ENCODE results near the gene ANGPTL4.
"Not testable (repeated sequence)": the region's sequence is repeated elsewhere in the genome, so short reads cannot be mapped to it uniquely, and the experiment has no call there.

Gene ANGPTL4

DNA sequence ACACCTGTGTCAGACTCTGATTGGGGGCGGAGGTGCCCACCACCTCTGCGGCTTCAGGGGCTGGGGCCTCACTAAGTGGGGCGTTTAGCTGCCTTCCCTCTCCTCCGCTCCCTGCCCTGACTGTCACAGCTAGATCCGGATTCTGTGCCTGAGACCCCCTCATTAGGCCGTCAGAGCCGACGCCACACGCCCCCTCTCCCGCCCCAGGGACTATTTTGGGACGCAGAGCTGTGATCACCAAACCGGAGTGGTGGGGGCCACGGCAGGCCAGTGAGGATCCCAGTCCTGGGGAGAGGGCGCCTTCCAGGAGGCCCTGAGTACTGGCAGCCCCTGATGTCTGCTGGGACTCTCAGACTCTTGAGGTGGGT, 21.7 kb upstream of the ANGPTL4 start:
- POLR2A ChIA-PET: no interaction called here
- no peak for DNase-seq (ENCODE audit: extremely low spot score)
- CTCF ChIA-PET: no interaction called here
- TF ChIP-seq LEF1 (IDR thresholded peaks at IDR 0.05; ENCODE audit: borderline replicate concordance) (no peak), FOXA1 (IDR thresholded peaks at IDR 0.05) (no peak), HDGF (IDR thresholded peaks at IDR 0.05; ENCODE audit: borderline replicate concordance) (no peak), BHLHE40 (IDR thresholded peaks at IDR 0.05; ENCODE audit: borderline replicate concordance) (no peak), ELF4 (IDR thresholded peaks at IDR 0.05) (no peak)

DNA sequence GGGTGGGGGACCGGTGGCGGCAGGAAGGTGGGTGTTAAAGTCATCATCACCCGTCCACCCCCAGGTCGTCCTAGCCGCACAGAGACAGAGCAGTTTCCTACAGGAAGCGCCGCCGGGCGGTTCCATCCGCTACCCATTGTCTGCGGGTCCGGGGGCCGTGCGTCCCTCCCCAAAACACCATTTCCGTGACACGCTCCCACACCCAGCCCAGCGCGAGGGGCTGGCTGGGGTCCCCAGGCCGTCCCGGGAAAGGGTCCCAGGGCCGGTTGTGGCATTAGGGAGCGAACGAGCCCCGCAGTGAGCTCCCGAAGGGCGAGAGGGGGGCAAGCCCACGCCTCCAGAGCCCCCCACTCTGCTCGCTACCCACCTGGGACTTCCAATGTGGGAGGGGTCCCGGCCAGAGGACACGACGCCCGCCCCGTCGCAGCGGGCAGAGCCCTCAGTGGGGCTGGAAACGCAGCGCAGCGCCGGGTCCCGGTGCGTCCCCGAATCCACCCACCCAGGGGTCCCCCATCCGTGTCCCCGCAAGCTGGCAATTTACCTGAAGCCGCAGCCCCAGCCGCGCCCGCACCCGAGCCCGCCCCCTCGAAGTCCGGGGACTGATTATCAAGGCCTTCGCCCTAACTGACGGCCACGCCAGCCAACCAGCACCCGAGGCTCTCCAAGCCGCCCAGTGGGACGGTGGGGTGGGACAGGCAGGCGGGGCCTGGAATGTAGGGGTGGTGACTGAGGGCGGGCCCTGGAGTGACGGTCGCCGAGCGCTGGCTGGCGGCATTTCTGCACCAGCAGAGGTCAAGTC, 21.1 kb upstream of the ANGPTL4 start, which contains the start of gene KANK3:
Gene KANK3, minus strand, starts transcription at position 579 of the 799 bp plus-strand sequence. CDS start 5,434 bp downstream, outside the sequence.
- peak; percentile 98 for DNase-seq (ENCODE audit: extremely low spot score)
- TF ChIP-seq LEF1 (IDR thresholded peaks at IDR 0.05; ENCODE audit: borderline replicate concordance) (no peak), L3MBTL2 (conservative IDR thresholded peaks at IDR 0.05) (0 out of 2 replicates have a peak, but pooled peaks have one; percentile 27), NFRKB (IDR thresholded peaks at IDR 0.05) (no peak)
- TF ChIP-seq, protein P1, sequence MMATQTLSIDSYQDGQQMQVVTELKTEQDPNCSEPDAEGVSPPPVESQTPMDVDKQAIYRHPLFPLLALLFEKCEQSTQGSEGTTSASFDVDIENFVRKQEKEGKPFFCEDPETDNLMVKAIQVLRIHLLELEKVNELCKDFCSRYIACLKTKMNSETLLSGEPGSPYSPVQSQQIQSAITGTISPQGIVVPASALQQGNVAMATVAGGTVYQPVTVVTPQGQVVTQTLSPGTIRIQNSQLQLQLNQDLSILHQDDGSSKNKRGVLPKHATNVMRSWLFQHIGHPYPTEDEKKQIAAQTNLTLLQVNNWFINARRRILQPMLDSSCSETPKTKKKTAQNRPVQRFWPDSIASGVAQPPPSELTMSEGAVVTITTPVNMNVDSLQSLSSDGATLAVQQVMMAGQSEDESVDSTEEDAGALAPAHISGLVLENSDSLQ (IDR thresholded peaks at IDR 0.05): peak; percentile 99
- CTCF ChIA-PET: no interaction called here
- POLR2A ChIA-PET: interaction anchor here (1.3 kb wide), 1 partner anchor 47 kb away, joined by 4 read pairs; the partner anchor contains the start of gene RAB11B

DNA sequence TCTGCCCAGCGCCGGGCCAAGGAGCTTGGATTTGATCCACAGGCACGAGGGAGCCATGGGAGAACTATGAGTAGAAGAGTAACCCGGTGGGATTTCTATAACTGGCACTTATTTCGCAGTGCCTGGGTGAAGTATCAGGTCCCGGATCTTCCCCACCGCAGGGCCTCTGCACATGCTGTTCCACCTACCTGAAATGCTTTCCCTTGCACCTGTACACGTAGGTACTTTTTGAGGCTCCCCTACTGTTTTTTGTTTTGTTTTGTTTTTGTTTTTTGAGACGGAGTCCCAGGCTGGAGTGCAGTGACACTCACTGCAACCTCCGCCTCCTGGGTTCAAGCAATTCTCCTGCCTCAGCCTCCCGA, 20.5 kb upstream of the ANGPTL4 start:
- DNase-seq (ENCODE audit: extremely low spot score): no peak
- POLR2A ChIA-PET: interaction anchor here (1.3 kb wide), 1 partner anchor 47 kb away, joined by 4 read pairs; the partner anchor contains the start of gene RAB11B
- TF ChIP-seq ARNT (IDR thresholded peaks at IDR 0.05): no peak
- no peak for TF ChIP-seq BHLHE40 (IDR thresholded peaks at IDR 0.05; ENCODE audit: borderline replicate concordance)
- no peak for TF ChIP-seq CTBP1 (IDR thresholded peaks at IDR 0.05; ENCODE audit: borderline replicate concordance)
- no peak for TF ChIP-seq ELF4 (IDR thresholded peaks at IDR 0.05)
- TF ChIP-seq SUZ12 (IDR thresholded peaks at IDR 0.05): no peak
- TF ChIP-seq LEF1 (IDR thresholded peaks at IDR 0.05; ENCODE audit: borderline replicate concordance): no peak
- TF ChIP-seq FOXA1 (IDR thresholded peaks at IDR 0.05): no peak
- no peak for TF ChIP-seq NFRKB (IDR thresholded peaks at IDR 0.05)
- TF ChIP-seq HDGF (IDR thresholded peaks at IDR 0.05; ENCODE audit: borderline replicate concordance): no peak
- TF ChIP-seq L3MBTL2 (conservative IDR thresholded peaks at IDR 0.05): no peak
- no peak for TF ChIP-seq SP1 (IDR thresholded peaks at IDR 0.05)
- CTCF ChIA-PET: no interaction called here

DNA sequence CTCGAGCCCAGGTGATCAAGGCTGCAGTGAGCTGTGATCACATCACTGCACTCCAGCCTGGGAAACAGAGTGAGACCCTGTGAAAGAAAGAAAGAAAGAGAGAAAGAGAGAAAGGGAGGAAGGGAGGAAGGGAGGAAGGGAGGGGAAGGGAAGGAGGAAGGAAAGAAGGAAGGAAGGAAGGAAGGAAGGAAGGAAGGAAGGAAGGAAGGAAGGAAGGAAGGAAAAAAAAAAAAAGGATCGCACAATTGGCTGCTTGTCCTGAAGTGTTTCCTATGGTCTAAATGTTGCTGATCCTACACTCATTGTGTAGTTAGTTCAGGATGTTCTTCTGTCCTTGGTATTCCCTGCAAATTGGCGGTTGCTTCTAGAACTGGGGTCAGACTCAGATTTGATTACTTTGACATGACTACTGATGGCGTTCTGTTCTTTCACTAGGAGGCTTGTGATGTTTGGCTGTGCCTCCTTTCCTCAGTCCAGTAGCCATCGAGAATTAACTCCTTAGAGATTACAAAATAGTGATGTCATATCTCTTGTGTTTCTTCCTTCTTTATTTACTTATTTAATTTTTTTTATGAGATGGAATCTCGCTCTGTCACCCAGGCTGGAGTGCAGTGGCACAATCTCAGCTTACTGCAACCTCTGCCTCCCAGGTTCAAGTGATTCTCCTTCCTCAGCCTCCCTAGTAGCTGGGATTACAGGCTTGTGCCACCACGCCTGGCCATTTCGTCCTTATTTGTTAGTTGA, 14.2 kb upstream of the ANGPTL4 start:
- POLR2A ChIA-PET: interaction anchor here (0.7 kb wide), 1 partner anchor 32 kb away, joined by 3 read pairs; no protein-coding TSS in a partner anchor

DNA sequence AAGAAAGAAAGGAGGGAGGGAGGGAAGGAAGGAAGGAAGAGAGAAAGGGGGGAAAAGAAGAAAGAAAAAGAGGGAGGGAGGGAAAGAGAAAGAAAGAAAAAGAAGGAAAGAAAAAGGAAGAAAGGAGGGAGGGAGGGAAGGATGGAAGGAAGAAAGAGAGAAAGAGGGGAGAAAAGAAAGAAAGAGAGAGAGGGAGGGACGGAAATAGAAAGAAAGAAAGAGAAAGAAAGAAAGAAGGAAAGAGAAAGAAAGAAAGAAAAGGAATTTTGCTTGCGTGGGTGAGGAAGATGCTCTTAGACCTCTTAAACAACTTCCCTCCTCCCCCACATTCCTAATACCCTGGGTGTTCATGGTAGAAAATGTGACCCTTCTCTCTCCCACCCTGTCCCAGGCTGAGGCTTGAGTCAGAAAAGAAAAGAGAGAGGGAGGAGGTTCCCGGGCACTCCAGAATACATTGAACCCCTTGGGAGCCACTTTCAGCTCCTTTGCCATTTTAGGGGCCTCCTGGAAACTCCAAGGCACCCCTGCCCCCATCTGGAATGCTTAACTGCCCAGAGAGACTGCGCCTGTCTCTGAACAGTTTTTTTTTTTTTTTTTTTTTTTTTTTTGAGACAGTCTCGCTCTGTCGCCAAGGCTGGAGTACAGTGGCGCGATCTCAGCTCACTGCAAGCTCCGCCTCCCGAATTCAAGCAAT, 11.7 kb upstream of the ANGPTL4 start:
- DNase-seq (ENCODE audit: extremely low spot score): peak; percentile 4
- ChIA-PET CTCF (interaction anchor here (1.0 to 1.6 kb wide), 3 partner anchors 16 to 226 kb away, joined by 3 to 6 read pairs (median 4); no protein-coding TSS in a partner anchor), POLR2A (interaction anchor here (0.8 to 1.9 kb wide), 5 partner anchors 31 to 154 kb away, joined by 3 to 9 read pairs (median 4); partner anchors contain the start of genes NDUFA7, RAB11B and RPS28)
- no peak for TF ChIP-seq ELF4 (IDR thresholded peaks at IDR 0.05)
- no peak for TF ChIP-seq NFRKB (IDR thresholded peaks at IDR 0.05)
- TF ChIP-seq ZNF384 (IDR thresholded peaks at IDR 0.05): peak; percentile 86

More for the DNA sequence above, 14.2 kb upstream of the ANGPTL4 start:
- CTCF ChIA-PET; DNase-seq (ENCODE audit: extremely low spot score): not testable (repeated sequence)

DNA sequence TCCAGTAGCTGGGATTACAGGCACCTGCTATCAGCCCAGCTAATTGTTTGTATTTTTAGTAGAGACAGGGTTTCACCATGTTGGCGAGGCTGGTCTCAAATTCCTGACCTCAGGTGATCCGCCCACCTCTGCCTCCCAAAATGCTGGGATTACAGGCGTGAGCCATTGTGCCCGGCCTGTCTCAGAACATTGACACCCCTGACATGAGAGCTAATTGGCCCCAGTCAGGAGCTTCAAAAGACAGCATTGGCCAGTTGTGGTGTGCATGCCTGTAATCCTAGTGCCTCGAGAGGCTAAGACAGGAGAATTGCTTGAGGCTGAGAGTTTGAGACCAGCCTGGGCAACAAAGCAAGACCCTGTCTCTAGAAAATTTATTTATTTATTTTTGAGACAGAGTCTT, 11.1 kb upstream of the ANGPTL4 start:
- ChIA-PET POLR2A (interaction anchor here (0.8 to 3.0 kb wide), 7 partner anchors 31 to 161 kb away, joined by 3 to 19 read pairs (median 6); partner anchors contain the start of genes NDUFA7, RAB11B, RPS28 and ZNF414), CTCF (interaction anchor here (0.8 to 2.4 kb wide), 5 partner anchors 14 to 153 kb away, joined by 3 to 6 read pairs (median 4); no protein-coding TSS in a partner anchor)
- DNase-seq (ENCODE audit: extremely low spot score): not testable (repeated sequence)

DNA sequence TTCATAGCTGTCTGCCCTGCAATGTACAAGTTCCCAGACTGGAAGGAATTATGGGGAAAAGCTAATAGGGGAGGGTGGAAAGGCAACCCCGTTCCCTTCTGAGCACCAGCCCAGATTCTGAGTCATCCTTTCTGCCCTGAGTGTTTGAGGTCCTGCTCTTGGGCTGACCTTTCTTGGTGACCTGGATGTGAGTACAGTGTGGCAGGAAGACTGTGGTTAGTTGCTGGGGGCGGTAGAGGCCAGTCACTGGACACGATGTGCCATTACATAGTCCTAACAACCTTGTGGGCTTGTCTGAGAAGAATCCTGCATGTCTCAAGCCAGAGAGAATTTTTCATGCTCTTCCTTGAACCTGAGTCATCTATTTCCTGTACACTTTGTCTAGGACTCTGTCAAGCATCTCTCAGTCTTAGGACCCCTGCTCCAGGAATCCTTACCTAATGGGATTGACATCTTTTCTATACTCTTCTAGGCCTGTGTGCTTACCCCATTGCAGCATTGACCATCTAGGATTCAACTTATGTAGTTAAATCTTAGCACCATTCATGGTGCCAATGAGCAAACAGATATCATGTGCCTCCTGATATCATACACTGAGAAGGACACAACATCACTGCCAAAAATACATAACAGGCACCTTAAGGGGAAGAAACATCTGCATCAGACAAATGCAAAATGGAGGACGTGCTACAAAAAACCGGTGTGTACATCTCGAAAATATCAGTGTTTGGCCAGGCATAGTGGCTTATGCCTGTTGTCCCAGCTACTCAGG, 8.1 kb upstream of the ANGPTL4 start:
- no peak for DNase-seq (ENCODE audit: extremely low spot score)
- CTCF ChIA-PET: interaction anchor here (0.7 to 1.9 kb wide), 2 partner anchors 9 to 57 kb away, joined by 3 to 5 read pairs; partner anchors contain the start of gene MARCHF2

More for the DNA sequence above, 8.1 kb upstream of the ANGPTL4 start:
- POLR2A ChIA-PET: interaction anchor here (1.0 to 3.0 kb wide), 2 partner anchors 34 to 158 kb away, joined by 9 to 19 read pairs; partner anchors contain the start of genes RAB11B and ZNF414
- TF ChIP-seq LEF1 (IDR thresholded peaks at IDR 0.05; ENCODE audit: borderline replicate concordance) (no peak), FOXM1 (IDR thresholded peaks at IDR 0.05; ENCODE audit: borderline replicate concordance) (no peak), CTBP1 (IDR thresholded peaks at IDR 0.05; ENCODE audit: borderline replicate concordance) (no peak)
- TF ChIP-seq, protein P1 (IDR thresholded peaks at IDR 0.05): no peak
